HEK293 (cell line): Measurements from ENCODE around the gene LPP.

Experiments used
- CTCF ChIP-seq: fragments of 450-650 bp; formaldehyde crosslinking; IDR thresholded peaks from 2 replicates; pipeline ENCODE4 v1.5.1; 2016; ENCODE audit warnings: missing biosample characterization, missing genetic modification characterization
- GFI1B ChIP-seq: fragments of 450-650 bp; formaldehyde crosslinking; IDR thresholded peaks from 2 replicates; pipeline ENCODE4 v1.5.1; 2016; ENCODE audit warnings: missing biosample characterization, missing genetic modification characterization
- ZBTB26 ChIP-seq: fragments of 450-650 bp; formaldehyde crosslinking; optimal IDR thresholded peaks from 2 replicates; pipeline ENCODE3; 2016; ENCODE audit warnings: missing biosample characterization, mild to moderate bottlenecking, missing genetic modification characterization

GRCh38 chr3:188658606-188659005, 504.6 kb downstream of the LPP start:
- no peak for TF ChIP-seq CTCF (tag by site-specific recombination)
- TF ChIP-seq ZBTB26 (tag by site-specific recombination) = no peak
- TF ChIP-seq GFI1B (tag by site-specific recombination) = no peak
